Hepatocyte (in vitro differentiated cells): Measurements from ENCODE around the gene ACER1.

Experiments used
- EZH2 ChIP-seq: fragments of 200-600 bp; sonication (generic); IDR thresholded peaks from 2 replicates; pipeline ENCODE4 v1.6.1; 2016; ENCODE audit warnings: antibody characterized with exemption, mild to moderate bottlenecking, borderline replicate concordance
- EZH2phosphoT487 ChIP-seq: fragments of 200-600 bp; sonication (generic); IDR thresholded peaks from one replicate; pipeline ENCODE4 v1.6.1; 2018; ENCODE audit warnings: antibody characterized with exemption, mild to moderate bottlenecking, low read depth, moderate library complexity; ENCODE audit not compliant: unreplicated experiment, severe bottlenecking
- TF ChIP-seq, protein P1 (sequence below): fragments of 200-600 bp; sonication (generic); IDR thresholded peaks from 2 replicates; pipeline ENCODE4 v1.5.1; 2016; ENCODE audit warnings: antibody characterized with exemption, mild to moderate bottlenecking; ENCODE audit not compliant: poor library complexity

DNA sequence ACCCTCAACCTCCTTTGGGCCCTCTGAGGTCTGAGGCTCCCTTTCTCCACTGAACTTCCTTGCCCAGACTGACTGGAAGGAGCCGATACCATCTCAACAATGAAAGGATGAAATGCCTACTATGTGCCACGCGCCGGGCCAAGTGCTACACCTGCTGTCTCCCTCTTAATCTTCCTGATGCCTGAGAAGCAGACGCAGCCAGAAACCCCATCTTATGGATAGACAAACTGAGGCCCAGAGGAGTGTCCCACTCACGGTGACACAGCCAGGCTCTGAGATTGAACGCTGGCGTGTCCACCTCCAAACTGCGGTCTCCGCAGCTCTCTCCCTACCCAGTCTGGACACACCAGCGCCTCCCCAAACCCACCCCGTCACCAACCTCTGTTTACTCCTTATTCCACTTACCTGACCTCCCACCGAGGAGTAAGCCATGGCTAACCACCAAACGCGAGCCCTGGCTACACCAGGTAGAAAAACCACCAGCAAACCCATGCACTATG lies 74.5 kb downstream of the ACER1 start:
- TF ChIP-seq, protein P1, sequence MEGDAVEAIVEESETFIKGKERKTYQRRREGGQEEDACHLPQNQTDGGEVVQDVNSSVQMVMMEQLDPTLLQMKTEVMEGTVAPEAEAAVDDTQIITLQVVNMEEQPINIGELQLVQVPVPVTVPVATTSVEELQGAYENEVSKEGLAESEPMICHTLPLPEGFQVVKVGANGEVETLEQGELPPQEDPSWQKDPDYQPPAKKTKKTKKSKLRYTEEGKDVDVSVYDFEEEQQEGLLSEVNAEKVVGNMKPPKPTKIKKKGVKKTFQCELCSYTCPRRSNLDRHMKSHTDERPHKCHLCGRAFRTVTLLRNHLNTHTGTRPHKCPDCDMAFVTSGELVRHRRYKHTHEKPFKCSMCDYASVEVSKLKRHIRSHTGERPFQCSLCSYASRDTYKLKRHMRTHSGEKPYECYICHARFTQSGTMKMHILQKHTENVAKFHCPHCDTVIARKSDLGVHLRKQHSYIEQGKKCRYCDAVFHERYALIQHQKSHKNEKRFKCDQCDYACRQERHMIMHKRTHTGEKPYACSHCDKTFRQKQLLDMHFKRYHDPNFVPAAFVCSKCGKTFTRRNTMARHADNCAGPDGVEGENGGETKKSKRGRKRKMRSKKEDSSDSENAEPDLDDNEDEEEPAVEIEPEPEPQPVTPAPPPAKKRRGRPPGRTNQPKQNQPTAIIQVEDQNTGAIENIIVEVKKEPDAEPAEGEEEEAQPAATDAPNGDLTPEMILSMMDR, result no peak
- TF ChIP-seq EZH2phosphoT487 (no peak), EZH2 (no peak)
